HG03520 (cell line): Measurements from ENCODE around the gene AJM1.
"Not testable (repeated sequence)": the region's sequence is repeated elsewhere in the genome, so short reads cannot be mapped to it uniquely, and the experiment has no call there.

Experiments used
- ATAC-seq: cut with Tn5 transposase; IDR thresholded peaks from one replicate; pipeline ENCODE4 v1.9.1; 2021; ENCODE audit warnings: mild to moderate bottlenecking, moderate library complexity; ENCODE audit not compliant: unreplicated experiment

Gene AJM1

GRCh38 chr9:136865768-136866103, 23.5 kb downstream of the AJM1 start:
- no peak for ATAC-seq

- not testable (repeated sequence) for ATAC-seq
These were observed 24.7 kb downstream of the AJM1 start for GRCh38 chr9:136866898-136867421.

GRCh38 chr9:136867480-136867879, 25.2 kb downstream of the AJM1 start:
- no peak for ATAC-seq

- ATAC-seq, result no peak
These were observed 25.6 kb downstream of the AJM1 start for GRCh38 chr9:136867917-136868316.

- no peak for ATAC-seq
These were observed 26.4 kb downstream of the AJM1 start for GRCh38 chr9:136868644-136869043.

- not testable (repeated sequence) for ATAC-seq
These were observed 27.3 kb downstream of the AJM1 start for GRCh38 chr9:136869611-136870010.

- no peak for ATAC-seq
These were observed 32.9 kb downstream of the AJM1 start for GRCh38 chr9:136875155-136875554.

- ATAC-seq, result no peak
These were observed 34.2 kb downstream of the AJM1 start for GRCh38 chr9:136876476-136876875.

GRCh38 chr9:136880651-136881050, 38.4 kb downstream of the AJM1 start:
- ATAC-seq, result no peak

GRCh38 chr9:136881691-136882108, 39.4 kb downstream of the AJM1 start:
- no peak for ATAC-seq

GRCh38 chr9:136882109-136882946, 40.0 kb downstream of the AJM1 start:
- no peak for ATAC-seq

GRCh38 chr9:136882947-136883283, 40.6 kb downstream of the AJM1 start:
- not testable (repeated sequence) for ATAC-seq

GRCh38 chr9:136883670-136884069, 41.4 kb downstream of the AJM1 start:
- not testable (repeated sequence) for ATAC-seq

GRCh38 chr9:136885950-136886578, 43.8 kb downstream of the AJM1 start, which contains the start of gene TRAF2:
TRAF2 (plus strand) TSS chr9:136886516; CDS start chr9:136898741, 12,225 bp downstream.
- ATAC-seq, result peak; percentile 83

- peak; percentile 17 for ATAC-seq
These were observed 44.6 kb downstream of the AJM1 start for GRCh38 chr9:136886610-136887597.

GRCh38 chr9:136888454-136888853, 46.2 kb downstream of the AJM1 start:
- ATAC-seq, result no peak

GRCh38 chr9:136889858-136890257, 47.6 kb downstream of the AJM1 start:
- no peak for ATAC-seq

GRCh38 chr9:136890661-136891060, 48.4 kb downstream of the AJM1 start:
- no peak for ATAC-seq
